ENCODE data around the gene HTRA2.

The HTRA2 gene

GRCh38 chr2:74515981-74516633 lies 13.6 kb upstream of the HTRA2 start:
- peak; percentile 51 for DNase-seq

GRCh38 chr2:74516650-74517049 lies 13.1 kb upstream of the HTRA2 start:
- no peak for DNase-seq

- DNase-seq: no peak
These were observed 7.2 kb upstream of the HTRA2 start for GRCh38 chr2:74522516-74522915.

GRCh38 chr2:74524005-74524404 lies 5.7 kb upstream of the HTRA2 start:
- DNase-seq: no peak

GRCh38 chr2:74524955-74525716 lies 4.6 kb upstream of the HTRA2 start:
- DNase-seq: no peak

GRCh38 chr2:74525717-74526648 lies 3.8 kb upstream of the HTRA2 start, which contains the start of gene DQX1:
TSS of gene DQX1 (minus strand) at chr2:74526231. CDS start at chr2:74525729, 502 bp downstream.
- peak; percentile 39 for DNase-seq

- DNase-seq: no peak
These were observed 3.0 kb upstream of the HTRA2 start for GRCh38 chr2:74526649-74527230.

- DNase-seq: no peak
These were observed 2.0 kb upstream of the HTRA2 start for GRCh38 chr2:74527741-74528140.

- DNase-seq: no peak
These were observed 955 bp upstream of the HTRA2 start for GRCh38 chr2:74528600-74529356.

- DNase-seq: no peak
These were observed 780 bp downstream of the HTRA2 start for GRCh38 chr2:74530239-74531187.

GRCh38 chr2:74531666-74532065 lies 1.9 kb downstream of the HTRA2 start:
- DNase-seq: no peak

- DNase-seq: peak; percentile 48
These were observed 2.5 kb downstream of the HTRA2 start for GRCh38 chr2:74532222-74532621.

- no peak for DNase-seq
These were observed 3.7 kb downstream of the HTRA2 start for GRCh38 chr2:74533464-74533863.

- no peak for DNase-seq
These were observed 4.7 kb downstream of the HTRA2 start for GRCh38 chr2:74534411-74534810.

- no peak for DNase-seq
These were observed 5.8 kb downstream of the HTRA2 start for GRCh38 chr2:74535440-74535965.

GRCh38 chr2:74536166-74536950 lies 6.6 kb downstream of the HTRA2 start:
- DNase-seq: no peak

- DNase-seq: no peak
These were observed 7.4 kb downstream of the HTRA2 start for GRCh38 chr2:74537140-74537539.

- no peak for DNase-seq
These were observed 9.2 kb downstream of the HTRA2 start for GRCh38 chr2:74538881-74539339.

- DNase-seq: no peak
These were observed 10.6 kb downstream of the HTRA2 start for GRCh38 chr2:74540291-74540690.
